GM19463 (cell line): ENCODE results near the gene PRKAR1B.
"Not testable (repeated sequence)": the region's sequence is repeated elsewhere in the genome, so short reads cannot be mapped to it uniquely, and the experiment has no call there.

Experiments used
- ATAC-seq: cut with Tn5 transposase; IDR thresholded peaks from one replicate; pipeline ENCODE4 v1.9.1; 2021; ENCODE audit warnings: mild to moderate bottlenecking, moderate library complexity; ENCODE audit not compliant: unreplicated experiment

Gene PRKAR1B

GRCh38 chr7:672891-673290 lies 54.2 kb downstream of the PRKAR1B start:
- no peak for ATAC-seq

DNA sequence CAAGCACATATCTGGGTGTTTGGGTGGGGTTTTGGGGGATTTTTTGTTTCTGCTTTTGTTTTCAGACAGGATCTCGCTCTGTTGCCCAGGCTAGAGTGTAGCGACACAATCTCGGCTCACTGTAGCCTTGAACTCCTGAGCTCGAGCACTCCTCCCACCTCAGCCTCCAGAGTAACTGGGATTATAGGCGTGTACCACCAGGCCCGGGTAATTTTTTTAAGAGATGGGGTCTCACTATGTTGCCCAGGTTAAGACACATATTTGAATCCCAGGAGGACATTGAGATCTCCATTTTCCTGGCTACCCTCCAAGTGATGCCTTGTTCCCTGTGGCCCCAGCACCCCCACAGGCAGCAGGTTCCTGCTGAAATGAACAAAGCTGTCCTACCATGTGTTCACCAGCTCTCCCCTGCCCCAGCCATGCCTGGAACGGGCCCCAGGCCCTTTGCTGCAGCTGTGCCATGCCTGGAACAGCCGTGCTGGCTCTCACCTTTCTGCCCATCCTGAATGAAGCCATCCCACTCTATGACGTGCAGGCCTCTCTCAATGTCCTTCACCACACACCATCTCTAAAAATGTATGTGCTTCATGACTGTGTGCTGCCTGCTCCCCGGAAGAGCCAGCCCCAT lies 55.6 kb downstream of the PRKAR1B start:
- no peak for ATAC-seq

DNA sequence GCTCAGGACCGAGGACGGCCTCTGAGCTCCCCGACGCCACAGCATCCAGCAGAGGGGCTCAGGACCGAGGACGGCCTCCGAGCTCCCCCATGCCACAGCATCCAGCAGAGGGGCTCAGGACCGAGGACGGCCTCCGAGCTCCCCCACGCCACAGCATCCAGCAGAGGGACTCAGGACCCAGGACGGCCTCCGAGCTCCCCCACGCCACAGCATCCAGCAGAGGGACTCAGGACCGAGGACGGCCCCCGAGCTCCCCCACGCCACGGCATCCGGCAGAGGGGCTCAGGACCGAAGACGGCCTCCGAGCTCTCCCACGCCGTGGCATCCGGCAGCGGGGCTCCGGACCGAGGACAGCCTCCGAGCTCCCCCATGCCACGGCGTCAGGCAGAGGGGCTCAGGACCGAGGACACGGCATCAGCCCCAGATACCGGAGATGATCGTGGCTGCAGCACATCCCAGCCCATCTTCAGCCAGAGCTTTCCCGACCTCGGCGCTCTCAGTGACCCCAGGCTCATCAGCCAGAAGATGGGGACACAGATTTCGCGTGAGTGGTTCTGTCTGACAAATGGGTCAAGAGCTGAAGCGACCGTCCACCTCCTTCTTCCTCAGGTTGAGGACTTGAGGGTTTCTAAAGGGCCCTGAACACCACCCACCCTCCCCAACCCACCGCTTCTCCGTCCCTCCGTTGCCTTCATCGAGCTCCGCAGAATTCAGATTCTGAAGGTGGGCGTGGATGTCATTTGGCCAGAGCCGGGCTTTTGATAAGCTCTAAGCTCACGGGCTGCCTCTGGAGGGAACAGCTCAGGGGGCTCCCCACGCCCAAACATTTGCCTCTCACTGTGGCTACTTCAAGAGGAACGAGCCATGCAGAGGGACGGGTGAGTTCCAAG lies 56.3 kb downstream of the PRKAR1B start:
- ATAC-seq = no peak

- ATAC-seq = no peak
These were observed 58.1 kb downstream of the PRKAR1B start for GRCh38 chr7:668958-669357.

- ATAC-seq = no peak
These were observed 58.7 kb downstream of the PRKAR1B start for GRCh38 chr7:668139-668931.

GRCh38 chr7:666454-667292 lies 60.4 kb downstream of the PRKAR1B start:
- ATAC-seq = no peak

GRCh38 chr7:665736-666453 lies 61.2 kb downstream of the PRKAR1B start:
- ATAC-seq = no peak

- ATAC-seq = no peak
These were observed 61.9 kb downstream of the PRKAR1B start for GRCh38 chr7:664997-665735.

- no peak for ATAC-seq
These were observed 62.7 kb downstream of the PRKAR1B start for GRCh38 chr7:664402-664775.

DNA sequence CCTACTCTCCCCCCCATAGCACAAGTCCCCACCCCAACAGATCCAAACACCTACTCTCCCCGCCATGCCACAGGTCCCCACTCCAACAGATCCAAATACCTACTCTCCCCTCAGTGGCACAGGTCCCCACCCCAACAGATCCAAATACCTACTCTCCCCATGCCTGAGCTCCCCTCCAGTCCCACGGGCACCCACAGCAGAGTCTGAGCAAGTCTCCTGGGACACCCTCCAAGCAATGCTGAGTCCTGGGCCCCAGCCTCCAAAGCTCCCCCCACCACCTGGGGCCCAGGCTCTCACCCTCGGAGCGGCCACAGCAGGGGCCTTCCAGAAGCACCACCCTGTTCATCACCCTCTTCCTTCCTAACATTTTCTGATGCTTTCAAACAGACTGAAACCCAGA lies 64.5 kb downstream of the PRKAR1B start:
- ATAC-seq = no peak

DNA sequence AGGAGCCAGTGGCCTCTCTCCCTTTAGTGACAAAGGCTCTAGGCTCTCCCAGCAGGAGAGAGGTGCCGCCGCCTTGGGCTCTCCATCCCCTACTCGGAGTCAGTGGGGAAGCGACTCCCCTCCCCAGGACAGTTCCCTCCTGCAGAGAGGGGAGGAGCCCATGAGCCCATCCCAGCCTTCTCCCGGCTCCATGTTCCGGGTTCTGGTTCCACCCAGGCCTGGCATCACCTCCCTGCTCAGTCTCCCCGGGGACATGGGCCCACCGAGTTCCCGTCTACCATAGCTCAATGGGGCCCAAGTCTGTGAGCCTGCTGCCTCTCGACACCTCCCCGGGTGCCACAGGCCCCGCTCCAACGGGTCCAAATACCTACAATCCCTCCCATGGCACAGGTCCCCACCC lies 67.1 kb downstream of the PRKAR1B start:
- ATAC-seq = no peak

DNA sequence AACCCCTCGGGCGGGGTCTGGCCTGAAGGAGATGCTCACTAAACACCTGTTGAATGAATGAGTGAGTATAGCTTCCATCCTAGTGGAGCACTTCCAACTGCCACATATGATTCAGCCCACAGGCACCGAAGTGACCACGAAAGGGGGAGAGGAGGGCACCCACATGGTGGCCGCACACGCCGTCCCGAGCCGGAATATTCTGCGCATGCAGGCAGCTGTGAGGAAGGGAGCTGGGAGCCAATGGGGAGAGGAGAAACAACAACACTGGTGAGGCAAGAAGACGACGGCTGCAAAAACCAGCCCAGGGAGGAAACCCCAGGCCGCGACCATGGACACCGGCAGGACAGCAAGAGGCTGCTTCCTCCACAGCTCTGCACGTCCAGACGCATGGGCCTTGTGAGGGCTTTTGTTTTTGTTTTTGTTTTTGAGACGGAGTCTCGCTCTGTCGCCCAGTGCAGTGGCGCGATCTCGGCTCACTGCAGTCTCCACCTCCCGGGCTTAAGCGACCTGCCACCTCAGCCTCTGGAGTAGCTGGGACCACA lies 67.7 kb downstream of the PRKAR1B start:
- no peak for ATAC-seq

DNA sequence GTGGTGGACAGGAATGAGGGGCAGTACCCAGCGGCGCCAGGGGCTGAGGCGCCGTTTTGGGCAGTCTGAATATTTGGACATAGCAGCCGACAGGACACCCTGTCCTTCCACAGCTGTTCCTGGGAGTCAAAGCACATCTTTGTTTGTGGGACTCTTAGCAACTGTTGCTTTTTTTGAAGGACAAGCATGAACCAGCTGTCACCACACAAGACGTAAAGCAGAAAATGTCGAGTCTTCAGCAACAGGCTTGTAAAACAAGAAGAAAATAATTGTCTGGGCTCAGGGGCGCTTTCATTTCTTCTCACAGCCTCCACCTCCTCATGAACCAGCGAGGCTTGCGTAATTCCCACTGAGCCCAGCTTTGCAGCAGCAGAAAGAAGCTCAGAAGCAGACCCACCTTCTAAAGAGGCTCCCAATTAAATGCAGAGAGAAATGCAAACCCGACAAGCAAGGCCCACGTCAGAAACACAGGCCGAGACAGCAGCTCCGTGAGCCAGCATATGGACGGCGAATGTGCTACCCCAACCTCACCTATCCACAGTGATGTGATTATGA lies 69.4 kb downstream of the PRKAR1B start:
- no peak for ATAC-seq

DNA sequence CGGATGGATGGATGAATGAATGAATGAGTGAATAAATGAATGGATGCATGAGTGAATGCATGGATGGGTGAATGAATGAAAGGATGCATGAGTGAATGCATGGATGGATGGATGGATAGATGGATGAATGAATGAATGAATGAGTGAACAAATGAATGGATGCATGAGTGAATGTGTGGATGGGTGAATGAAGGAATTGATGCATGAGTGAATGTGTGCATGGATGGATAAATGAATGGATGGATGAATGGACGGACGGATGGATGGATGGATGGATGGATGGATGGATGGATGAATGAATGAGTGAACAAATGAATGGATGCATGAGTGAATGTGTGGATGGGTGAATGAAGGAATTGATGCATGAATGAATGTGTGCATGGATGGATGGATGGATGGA lies 70.1 kb downstream of the PRKAR1B start:
- not testable (repeated sequence) for ATAC-seq

DNA sequence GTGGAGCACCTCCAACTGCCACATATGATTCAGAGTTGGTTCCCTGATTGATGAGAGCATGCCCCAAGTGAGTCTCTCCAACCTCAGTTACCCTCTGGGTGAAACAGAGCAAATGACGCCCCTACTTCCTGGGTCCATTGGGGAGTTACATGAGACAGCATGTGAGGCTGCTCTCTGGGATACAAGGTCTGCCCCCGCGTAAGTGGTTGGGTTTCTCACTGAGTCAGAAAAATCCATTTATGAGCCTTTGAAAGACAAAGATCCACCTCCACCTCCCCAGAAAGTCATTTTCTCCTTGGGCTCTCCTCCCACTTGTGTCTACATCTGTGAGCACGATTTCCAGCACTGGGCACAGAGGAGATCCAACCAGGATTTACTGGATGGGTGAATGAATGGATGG lies 71.3 kb downstream of the PRKAR1B start:
- ATAC-seq = no peak

DNA sequence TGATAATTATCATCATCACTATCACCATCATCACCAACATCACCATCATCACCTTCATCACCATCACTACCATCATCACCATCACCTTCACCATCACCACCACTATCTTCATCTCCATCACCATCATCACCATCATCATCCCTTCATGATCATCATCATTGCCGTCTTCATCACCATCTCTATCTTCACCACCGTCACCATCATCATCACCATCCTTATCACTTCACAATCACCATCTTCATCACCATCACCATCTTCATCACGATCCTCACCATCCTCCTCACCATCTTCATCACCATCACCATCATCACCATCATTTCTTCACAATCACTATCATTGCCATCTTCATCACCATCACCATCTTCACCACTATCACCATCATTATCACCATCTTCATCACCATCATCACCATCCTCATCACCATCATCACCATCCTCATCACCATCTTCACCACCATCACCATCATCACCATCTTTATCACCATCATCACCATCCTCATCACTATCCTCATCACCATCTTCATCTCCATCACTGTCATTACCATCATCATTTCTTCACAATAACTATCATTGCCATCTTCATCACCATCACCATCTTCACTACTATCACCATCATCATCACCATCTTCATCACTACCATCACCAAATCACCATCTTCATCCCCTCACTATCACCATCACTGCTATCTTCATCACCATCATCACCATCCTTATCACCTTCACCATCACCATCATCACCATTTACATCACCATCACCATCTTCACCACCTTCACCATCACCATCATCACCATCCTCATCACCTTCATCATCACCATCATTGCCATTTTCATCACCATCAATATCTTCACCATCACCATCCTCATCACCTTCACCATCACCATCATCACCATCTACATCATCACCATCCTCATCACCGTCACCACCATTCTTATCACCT lies 73.0 kb downstream of the PRKAR1B start:
- ATAC-seq = no peak

- no peak for ATAC-seq
These were observed 74.2 kb downstream of the PRKAR1B start for GRCh38 chr7:652881-653280.

GRCh38 chr7:652167-652566 lies 74.9 kb downstream of the PRKAR1B start:
- not testable (repeated sequence) for ATAC-seq
